ENCODE data around the gene GRAMD1B.

Gene GRAMD1B

DNA sequence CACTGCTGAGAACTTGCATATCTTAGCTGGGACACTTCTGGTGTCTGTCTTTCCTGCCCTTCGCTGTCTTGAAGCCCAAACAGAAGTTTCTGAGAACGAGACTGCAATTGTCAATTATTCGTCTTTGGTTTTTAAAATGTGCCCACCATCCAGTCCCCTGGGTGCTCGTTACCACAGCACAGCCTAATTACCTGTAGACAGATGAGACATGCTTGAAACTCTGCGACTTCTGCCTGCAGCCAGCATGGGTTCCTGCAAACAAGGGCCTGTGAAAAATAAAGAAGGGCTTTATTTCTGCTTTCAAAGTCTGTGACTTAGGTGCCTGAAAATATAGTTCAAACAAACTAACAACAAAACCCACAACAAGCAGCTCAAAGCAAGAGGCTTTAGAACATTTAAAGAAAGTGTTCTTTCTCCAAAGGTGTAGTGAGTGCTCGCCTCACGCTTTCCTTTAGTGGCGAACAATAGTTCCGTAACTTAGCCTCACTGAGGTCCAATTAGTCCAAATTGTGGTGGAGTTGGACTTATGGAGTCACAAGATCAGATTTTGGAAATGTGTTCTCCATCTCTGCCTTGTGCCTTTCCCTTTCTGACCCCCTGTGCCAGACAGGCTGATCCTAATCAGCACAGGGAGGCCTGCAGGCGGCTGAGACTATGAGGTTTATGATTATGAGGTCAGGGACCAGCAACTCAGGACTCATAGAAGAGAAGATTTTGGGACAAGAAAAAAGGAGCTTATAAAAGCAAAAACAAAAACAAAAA, 20.4 kb upstream of the GRAMD1B start:
- DNase-seq, result no peak

DNA sequence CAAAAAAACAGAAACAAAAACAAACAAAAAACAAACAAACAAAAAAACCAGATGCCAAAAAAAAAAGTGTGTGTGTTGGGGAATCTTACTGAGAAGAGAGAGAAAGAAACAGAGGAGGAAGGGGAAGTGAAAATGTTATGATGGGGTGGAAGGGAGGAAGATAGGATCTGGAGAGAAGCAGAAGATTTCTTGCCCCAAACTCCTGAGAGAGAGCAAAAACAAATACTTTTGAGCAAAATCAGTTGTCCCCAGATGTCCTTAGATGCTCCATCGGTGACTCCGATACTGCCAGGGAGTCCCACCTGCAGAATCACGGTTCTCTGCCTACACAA, 19.9 kb upstream of the GRAMD1B start:
- no peak for DNase-seq

DNA sequence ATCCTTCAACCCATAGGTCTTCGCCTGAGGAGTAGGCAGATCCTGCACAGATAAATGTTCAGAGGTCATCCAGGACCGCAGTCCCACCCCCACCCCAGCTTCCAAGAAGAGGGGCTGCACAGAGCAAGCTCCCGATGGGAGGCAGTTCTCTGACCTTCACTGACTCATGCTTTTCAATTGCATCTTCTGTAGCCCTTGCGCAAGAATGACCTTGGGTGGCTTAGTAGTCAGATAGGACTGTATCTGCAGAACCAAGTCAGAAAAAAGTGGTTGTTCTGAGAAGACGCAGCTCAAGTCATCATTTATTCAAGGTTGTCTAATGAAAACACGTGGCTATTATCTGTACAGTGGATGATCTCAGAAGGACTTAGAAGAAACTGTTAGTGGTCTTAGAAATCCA, 16.4 kb upstream of the GRAMD1B start:
- DNase-seq, result peak; percentile 60 to 71

DNA sequence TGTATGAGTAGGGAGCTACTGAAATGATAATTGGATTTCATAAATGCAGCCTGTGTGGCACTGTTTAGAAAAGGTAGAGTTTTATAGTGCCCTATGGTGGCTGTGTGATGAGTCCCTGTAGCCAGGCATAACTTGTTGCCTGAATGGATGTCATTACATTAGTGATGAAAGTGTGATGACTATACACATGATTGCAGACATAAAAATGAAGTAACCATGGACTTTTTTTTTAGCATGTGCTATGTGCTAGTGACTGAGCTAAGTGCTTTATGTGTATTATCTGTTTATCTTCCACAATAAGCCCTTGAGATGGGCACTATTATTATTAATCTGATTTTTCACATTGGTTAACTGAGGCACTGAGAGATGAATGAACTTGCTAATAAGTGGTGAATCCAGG, 13.5 kb upstream of the GRAMD1B start:
- peak; percentile 68 to 77 for DNase-seq

DNA sequence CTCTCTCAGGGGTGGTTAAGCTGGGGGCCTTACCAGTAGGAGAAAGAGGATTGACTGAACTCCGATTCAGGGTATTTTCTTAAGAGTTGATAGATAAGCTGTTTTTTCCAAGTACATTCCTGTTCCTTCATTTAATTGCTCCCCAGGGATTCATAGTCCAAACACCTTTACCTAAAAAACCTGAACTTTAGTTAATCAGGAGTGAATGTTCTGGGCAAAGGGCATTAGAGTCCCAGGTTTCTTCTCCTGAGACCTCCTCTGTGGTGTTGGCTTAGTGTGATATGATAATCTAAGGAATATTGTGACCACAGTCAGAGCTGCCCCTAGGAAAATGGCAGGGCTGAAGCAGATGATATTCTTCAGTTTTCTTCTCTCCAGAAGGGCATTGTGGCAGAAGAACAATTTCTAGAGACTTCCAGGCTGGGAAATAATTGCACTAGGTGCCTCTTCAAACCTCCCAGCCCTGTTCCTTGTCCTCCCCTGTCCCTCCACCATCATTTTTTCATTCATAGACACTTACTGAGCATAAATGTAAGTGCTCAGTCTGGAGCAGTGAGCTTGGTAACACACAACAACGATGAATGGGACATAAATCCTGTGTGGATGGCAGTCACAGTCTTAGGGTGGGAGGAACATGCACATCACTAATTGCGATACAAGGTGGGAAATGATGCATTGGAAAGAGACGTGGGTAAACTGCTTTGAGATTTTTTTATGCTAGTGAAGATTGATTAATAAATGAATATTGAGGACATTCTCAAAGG, 11.5 kb upstream of the GRAMD1B start:
- no peak for DNase-seq

DNA sequence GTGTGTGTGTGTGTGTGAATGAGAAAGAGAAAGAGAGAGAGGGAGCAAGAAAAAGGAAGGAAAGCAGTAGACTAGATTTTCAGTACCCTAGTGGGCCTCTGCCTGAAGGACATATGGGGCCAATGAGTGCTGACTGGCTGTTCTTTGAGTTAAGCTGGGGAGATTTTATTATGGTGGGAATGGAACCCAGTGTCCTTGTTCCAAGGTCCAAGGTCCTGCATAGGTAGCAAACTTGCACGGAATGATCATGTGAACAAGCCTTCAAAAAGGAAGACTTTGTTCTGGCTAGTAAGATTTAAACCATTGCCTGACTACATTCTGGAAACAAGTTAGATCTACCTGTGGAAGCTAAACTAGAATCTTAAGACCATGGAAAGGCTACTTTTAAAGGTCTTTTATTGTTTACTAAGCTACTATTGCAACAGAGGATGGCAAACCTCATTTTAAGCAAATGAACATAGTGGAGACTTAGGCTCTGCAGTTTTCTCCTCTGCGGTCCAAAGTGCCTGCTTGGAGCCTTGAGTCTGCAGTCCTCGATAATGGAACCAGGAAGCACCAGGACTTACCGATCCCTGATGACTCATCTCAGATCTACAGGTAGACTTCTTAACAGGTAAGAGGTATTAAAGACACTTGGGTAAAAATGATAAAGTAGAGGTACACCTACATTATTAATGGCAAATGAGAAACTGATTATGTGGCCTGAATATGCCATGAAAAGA, 10.2 kb upstream of the GRAMD1B start:
- DNase-seq, result no peak

DNA sequence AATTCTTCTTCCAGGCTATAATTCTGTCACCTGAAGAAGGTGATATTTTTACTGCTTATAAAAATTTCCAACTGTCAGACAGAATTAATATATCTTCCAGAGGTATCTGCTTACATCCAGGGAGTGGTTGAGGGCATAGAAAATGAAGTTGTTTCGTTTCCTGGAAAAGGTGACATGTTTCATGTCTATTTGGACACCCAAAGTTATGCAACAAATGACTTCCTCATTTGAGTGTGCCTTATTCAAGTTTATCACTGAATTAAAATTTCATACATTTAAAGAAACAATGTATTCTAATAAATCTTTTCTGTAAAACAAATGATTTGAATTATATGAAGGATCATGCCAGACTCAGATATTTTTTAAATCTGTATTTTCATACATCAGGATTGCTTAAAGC, 8.5 kb upstream of the GRAMD1B start:
- DNase-seq, result peak; percentile 77 to 89

DNA sequence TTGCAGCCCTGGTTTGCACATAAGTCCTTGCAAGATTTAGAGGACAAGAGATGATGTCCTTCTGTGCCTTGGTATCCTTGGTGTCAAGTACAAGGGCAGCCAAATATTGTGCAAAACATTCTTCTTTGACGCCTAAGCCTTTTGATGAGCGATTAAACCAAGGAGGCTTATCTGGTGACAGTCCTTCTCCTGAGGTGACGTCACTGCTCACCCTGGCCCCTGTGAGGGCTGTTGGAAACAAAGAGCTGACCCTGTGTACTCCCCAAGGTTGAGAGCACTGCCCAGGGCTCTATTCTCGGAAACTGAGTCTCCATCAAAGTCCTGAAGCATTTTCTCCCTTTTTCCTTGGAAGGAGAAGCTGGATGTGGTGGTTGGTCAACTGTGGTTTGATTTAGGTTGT, 4.7 kb upstream of the GRAMD1B start:
- DNase-seq, result no peak

DNA sequence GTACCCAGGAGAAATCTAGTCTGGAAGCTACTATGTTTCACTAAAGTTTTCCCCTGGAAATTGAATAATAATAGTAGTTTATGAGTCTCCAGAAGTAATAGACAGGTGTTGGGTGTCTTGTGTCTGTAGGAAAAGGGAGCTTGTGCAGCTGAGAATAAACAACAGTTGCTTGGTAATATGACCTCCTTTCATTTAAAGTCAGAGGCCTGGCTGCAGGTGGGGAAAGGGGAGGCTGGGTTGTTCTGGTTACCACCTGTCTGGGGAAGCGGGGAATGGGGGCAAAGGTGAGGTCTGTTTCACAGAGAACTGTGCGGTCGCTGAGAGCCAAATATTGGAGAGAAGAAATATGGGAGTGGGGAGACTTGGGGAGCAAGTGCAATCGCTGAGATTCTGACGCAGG, 3.3 kb upstream of the GRAMD1B start:
- DNase-seq, result no peak

DNA sequence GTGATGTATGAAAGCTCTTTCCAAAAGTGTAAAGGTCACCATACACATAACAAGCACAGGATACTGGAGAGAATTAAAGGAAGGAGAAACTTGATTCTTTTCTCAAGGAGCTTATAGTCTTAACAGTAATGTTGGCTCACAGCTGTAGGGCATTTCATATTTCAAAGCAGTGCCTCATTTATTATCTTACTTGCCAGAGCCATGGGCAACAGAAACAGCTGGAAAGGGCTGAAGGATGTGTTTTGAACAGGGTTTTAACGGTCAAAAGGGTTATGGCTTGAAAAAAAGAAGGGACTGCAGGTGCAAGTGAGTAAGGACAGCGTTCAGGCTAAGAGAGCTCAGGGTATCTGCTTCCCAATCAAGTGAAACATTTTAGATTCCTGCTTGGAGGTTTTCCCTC, 2.7 kb upstream of the GRAMD1B start:
- no peak for DNase-seq

DNA sequence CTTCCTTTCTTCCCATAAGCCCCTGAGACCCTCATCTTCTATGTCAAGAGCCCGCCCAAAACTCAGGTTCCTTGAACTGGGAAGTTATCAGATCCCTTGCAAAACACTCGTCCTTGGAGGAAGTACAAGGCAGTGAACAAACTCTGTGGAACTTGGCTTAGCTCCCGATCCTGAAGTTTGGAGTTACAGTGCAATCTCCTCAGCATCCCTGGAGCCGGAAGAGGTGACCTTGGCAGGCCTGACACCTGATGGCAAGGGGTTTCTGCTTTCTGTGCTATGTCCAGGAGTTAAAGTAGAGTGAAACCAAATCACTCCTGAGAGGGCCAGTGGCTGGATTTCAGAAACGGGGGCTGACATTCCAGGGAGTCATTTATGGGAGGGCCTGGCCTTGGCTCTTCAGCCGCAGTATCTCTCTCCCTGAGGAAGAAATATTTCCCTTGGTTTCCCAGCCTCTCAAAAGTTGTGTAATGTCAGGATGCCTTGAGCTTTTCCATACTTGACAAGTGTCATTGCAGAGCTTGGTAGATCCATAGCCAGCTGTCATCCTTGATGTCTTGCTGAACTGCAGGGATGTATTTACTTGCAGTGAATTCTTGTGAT, 1.9 kb upstream of the GRAMD1B start:
- no peak for DNase-seq

DNA sequence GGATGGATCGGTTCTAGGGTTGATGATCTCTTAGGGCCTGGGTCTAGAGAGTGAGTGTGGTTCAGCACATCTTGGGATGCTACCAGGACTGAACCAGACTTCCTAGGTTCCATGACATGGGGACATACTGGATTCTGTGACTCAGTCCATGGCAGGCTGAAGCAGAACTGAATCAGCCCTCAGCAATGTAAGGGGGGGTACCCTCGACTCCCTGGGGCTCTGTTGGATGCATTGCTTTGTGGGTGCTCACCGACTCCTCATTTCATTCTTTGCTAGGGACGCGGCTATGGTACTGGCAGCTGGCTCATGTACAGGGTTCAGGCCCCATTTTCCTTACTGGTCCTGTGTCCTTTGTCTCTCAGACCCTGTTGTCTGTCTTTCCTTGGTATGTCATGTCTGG, 733 bp upstream of the GRAMD1B start:
- DNase-seq, result no peak

DNA sequence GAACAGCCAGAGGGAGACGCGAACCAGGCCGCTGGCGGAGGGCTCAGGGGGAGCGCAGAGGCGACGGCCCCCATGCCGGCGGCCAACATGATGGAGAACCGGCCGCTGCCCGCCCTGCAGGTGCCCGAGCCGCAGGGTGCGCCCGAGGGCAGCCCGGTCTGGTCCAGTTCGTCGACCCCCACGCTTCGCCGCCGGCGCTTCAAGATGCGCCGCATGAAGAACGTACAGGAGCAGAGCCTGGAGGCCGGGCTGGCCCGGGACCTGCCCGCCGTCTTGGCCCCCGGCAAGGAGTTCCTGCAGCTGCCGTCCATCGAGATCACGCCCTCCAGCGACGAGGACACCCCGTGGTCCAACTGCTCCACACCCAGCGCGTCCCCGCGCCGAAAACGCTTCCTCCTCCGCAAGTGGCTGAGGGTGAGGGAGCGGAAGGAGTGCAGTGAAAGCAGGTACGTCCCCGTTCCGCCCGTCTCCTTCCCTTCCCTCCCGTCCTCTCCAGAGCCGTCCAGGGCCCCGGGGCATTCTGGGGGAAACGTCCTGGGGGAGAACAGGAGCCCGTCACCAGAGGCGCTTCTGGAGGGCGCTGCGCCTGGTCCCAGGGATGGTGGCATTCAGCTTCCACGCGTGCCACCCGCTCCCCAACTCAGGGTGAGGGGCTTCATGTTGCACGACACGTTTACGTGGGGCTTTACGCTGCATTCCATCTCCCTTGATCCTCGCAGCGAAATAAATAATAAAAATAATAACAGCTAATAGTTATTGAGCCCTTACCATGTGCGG, 840 bp downstream of the GRAMD1B start:
- peak; percentile 52 to 70 for DNase-seq

DNA sequence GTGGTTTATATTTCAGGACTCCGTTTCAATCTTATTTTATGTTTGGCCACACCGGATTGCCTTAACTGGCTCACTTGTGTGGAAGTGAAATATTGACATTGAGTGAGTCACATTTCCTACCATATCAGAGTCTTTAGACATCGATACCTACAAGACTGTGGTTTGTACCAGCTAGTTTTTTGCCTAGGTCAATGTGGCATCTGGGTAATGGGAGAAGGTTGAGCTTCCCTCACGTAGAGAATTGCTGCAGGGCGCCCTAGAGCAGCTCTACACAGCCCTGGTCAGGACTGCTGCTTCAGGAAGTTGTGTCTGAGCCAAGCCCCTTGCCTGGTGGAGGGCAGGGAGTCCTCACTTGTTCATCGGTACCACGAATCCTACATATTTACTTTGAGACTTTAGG, 1.6 kb downstream of the GRAMD1B start:
- DNase-seq, result peak in 1 of 2 donors; percentile 10

DNA sequence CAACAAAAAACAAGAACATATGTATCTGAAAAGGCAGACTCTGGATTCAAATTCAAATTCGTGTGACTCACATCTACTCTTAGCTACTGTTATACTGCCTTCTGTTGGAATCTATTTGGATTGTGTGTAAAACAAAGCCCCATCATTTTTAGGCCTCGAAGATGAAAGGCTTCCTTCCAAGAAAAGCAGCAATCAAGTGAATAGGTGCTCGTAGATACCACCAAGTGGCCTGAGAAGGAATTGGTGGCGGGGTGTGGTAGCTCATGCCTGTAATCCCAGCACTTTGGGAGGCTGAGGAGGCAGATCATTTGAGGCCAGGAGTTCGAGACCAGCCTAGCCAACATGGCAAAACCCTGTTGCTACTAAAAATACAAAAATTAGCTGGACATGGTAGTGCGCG, 4.2 kb downstream of the GRAMD1B start:
- DNase-seq, result no peak

DNA sequence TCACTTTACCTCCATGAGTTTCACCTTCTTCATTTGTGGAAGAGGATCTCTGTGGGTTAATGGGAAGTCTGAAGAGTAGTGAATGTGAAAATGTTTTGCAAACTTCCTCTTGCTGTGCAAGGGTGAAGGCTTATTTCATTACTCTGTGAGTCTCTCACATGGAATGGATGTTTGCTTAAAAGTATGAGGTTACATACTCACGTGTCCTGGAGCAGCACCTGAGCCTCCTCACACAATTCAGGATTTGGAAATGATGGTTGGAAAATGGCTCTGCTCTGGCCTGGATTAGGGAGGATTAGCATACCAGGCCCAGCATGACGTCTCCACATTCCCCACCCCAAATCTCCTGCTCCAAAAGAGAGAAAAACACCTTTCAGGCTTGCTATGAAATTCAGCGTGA, 4.8 kb downstream of the GRAMD1B start:
- peak; percentile 38 to 48 for DNase-seq

DNA sequence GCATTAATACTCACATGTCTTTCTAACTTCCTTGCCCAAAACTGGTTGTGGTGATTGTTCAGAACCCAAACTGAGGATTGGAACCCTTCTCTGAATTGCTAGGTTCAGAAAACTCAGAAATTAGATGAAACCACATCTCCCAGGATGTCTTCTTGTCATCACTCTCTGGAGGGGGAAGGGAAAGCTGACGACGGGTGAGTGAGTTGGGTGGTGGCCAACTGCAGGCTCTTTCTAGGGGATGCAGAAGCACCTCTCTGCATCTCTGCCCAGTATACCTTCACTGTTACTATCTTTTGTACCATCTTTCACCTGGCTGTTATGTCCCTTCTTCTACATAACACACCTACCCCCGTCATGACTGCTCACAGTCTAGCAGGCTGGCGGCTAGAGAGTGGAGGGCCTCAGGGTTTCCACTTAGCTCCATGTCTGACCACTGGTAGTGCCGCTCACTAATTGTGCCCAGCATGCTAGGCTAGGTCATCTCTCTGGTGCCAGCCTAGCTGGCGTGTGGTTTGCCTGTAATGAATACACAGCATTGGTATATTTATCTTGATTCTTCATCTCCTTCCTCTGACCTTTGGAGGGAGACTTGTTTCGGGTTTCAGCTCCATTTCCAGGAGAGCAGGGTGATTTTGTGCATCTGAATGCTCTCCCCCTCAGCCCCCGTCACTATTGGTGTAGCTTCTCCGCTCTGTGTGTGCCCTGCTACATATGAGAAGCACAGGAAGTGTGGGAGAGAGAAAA, 7.3 kb downstream of the GRAMD1B start:
- DNase-seq, result no peak

DNA sequence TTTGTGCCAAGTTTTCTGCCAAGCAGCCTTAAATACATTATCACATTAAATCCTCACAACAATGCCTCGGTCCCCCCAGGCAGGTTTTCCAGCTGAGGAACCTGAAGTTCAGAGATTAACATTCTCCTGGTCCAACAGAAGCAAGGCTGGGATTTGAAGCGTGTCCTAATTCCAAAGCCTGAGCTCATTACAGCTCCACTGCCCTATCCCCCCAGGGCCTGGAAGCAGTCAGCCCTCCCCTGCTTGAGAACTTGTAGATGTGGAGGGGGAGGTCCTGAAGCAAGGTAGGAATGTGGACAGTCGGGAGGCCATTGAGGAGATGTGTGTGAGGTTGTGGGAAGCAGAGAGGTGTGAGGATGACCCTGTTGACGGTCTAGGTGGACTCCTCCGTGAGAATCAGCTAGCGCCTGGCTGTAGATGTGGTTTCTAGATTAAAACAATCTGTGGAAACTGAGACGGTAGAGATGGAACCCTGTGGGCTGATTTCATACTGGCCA, 8.1 kb downstream of the GRAMD1B start:
- no peak for DNase-seq

DNA sequence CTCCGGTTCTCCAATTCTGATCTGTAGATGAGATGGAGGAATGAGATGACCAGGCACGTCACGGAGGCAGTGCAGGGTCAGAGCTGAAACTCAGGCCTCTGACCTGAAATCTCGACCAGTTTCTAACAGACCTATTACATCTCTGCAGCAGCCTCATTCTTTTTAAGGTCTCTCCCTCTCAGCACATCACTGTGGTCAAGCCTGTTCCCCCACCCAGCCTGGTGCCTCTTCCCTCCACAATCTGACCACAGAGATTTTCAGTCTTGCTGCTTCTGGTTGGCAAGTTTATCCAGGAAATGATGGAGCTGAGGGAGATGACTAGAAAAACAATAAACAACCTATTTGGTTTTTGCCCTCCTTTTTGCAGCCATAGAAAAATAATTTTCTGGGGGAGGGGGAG, 9.5 kb downstream of the GRAMD1B start:
- DNase-seq, result no peak

DNA sequence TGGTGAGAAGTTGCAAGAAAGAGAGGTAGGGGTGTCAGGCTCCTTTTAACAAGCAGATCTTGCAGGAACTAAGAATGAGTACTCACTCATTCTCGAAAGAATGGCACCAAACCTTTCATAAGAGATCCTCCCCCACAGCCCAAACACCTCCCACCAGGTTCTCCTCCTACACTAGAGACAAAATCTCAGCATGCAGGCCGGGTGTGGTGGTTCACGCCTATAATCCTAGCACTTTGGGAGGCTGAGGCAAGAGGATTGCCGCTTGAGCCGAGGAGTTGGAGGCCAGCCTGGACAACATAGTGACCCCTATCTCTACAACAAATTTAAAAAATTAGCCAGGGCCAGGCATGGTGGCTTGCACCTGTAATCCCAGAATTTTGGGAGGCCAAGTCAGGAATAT, 11.1 kb downstream of the GRAMD1B start:
- DNase-seq, result no peak

DNA sequence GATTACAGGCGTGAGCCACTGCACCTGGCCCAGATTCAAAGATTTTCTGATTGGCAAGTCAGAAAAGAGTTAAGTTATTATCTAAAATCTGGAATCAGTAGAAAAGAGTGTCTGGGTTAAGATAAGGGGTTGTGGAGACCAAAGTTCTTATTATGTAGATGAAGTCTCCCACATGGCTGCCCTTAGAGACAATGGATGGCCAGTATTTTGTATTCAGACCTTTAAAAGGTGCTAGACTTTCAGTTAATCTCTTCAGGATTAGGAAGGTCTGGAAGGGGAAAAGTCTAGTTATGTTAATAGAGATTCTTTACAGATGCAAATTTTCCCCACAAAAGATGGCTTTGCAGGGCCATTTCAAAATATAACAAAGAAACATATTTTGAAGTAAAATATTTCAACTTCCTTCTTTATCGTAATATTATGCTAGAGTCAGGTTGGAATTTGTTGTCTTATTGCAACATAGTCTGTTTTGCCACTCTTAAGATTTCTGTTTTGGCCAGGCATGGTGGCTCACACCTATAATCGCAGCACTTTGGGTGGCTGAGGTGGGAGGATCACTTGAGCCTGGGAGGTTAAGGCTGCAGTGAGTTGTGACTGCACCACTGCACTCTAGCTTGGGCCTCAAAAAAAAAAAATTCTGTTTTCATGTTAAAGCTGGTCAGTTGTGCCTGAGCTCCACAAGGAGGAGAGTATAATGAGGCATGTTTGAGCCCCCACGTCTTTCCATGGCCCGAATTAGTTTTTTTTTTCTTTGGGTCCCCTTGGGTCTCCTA, 14.0 kb downstream of the GRAMD1B start:
- peak in 1 of 2 donors; percentile 12 for DNase-seq
